A549 (cell line): ENCODE measurements around the gene RUSC1.

Experiments
- CEBPB ChIP-seq, 2 experiments: fragments of >200 bp in 1 of 2; sonication (Bioruptor Twin) in 1 of 2; formaldehyde crosslinking in 1 of 2; IDR thresholded peaks; 2 replicates each; pipeline ENCODE4 v1.6.1; 2012 to 2016
- CHD2 ChIP-seq: fragments of 150-350 bp; IDR thresholded peaks from 2 replicates; pipeline ENCODE4 v1.6.1; 2014; ENCODE audit warnings: low read length; ENCODE audit not compliant: partially characterized antibody
- EP300 ChIP-seq, 2 experiments: fragments of >200 bp; sonication (Bioruptor Twin); formaldehyde crosslinking; IDR thresholded peaks; 2 replicates in 1 of 2; 3 replicates in 1 of 2; pipeline ENCODE4 v1.6.1; 2016 to 2017
- MAX ChIP-seq: IDR thresholded peaks from 2 replicates; pipeline ENCODE4 v1.6.1; 2012
- MYC ChIP-seq: IDR thresholded peaks from 2 replicates; pipeline ENCODE4 v1.6.1; 2012; ENCODE audit warnings: mild to moderate bottlenecking, inconsistent platforms, low read length, improper control_type of control experiment, borderline replicate concordance
- PBX3 ChIP-seq: IDR thresholded peaks from 2 replicates; pipeline ENCODE4 v1.6.1; 2012
- POLR2A ChIP-seq: IDR thresholded peaks from 2 replicates; pipeline ENCODE4 v1.6.1; 2012; ENCODE audit warnings: mild to moderate bottlenecking, low read length
- REST ChIP-seq: fragments of 200-600 bp; sonication (generic); IDR thresholded peaks from 2 replicates; pipeline ENCODE4 v1.6.1; 2016; ENCODE audit warnings: antibody characterized with exemption, mild to moderate bottlenecking, moderate library complexity
- USF2 ChIP-seq: fragments of 450-650 bp; IDR thresholded peaks from 2 replicates; pipeline ENCODE4 v1.6.1; 2014; ENCODE audit warnings: antibody characterized with exemption
- TF ChIP-seq, protein P1 (sequence below): fragments of >200 bp; sonication (Bioruptor Twin); formaldehyde crosslinking; IDR thresholded peaks from 3 replicates; pipeline ENCODE4 v1.5.1; 2016
- TF ChIP-seq, protein P2 (sequence below): fragments of >200 bp; sonication (Bioruptor Twin); formaldehyde crosslinking; IDR thresholded peaks from 3 replicates; pipeline ENCODE4 v1.6.1; 2016
- TF ChIP-seq, protein P3 (sequence below): fragments of 150-350 bp; IDR thresholded peaks from 2 replicates; pipeline ENCODE4 v1.6.1; 2014; ENCODE audit warnings: low read depth, mild to moderate bottlenecking, low read length

GRCh38 chr1:155326631-155327037, 5.9 kb downstream of the RUSC1 start:
- TF ChIP-seq POLR2A (no peak), USF2 (no peak), MAX (no peak), CEBPB (IDR thresholded peaks at IDR 0.05) (no peak), MYC (no peak), EP300 (IDR thresholded peaks at IDR 0.05) (no peak), PBX3 (no peak), CHD2 (no peak), REST (no peak)
- TF ChIP-seq, protein P1, sequence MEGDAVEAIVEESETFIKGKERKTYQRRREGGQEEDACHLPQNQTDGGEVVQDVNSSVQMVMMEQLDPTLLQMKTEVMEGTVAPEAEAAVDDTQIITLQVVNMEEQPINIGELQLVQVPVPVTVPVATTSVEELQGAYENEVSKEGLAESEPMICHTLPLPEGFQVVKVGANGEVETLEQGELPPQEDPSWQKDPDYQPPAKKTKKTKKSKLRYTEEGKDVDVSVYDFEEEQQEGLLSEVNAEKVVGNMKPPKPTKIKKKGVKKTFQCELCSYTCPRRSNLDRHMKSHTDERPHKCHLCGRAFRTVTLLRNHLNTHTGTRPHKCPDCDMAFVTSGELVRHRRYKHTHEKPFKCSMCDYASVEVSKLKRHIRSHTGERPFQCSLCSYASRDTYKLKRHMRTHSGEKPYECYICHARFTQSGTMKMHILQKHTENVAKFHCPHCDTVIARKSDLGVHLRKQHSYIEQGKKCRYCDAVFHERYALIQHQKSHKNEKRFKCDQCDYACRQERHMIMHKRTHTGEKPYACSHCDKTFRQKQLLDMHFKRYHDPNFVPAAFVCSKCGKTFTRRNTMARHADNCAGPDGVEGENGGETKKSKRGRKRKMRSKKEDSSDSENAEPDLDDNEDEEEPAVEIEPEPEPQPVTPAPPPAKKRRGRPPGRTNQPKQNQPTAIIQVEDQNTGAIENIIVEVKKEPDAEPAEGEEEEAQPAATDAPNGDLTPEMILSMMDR, result no peak
- TF ChIP-seq, protein P2, sequence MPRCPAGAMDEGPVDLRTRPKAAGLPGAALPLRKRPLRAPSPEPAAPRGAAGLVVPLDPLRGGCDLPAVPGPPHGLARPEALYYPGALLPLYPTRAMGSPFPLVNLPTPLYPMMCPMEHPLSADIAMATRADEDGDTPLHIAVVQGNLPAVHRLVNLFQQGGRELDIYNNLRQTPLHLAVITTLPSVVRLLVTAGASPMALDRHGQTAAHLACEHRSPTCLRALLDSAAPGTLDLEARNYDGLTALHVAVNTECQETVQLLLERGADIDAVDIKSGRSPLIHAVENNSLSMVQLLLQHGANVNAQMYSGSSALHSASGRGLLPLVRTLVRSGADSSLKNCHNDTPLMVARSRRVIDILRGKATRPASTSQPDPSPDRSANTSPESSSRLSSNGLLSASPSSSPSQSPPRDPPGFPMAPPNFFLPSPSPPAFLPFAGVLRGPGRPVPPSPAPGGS, result no peak
- TF ChIP-seq, protein P3, sequence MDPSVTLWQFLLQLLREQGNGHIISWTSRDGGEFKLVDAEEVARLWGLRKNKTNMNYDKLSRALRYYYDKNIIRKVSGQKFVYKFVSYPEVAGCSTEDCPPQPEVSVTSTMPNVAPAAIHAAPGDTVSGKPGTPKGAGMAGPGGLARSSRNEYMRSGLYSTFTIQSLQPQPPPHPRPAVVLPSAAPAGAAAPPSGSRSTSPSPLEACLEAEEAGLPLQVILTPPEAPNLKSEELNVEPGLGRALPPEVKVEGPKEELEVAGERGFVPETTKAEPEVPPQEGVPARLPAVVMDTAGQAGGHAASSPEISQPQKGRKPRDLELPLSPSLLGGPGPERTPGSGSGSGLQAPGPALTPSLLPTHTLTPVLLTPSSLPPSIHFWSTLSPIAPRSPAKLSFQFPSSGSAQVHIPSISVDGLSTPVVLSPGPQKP, result no peak
